Stimulated activated CD8-positive, alpha-beta memory T cell treated with anti-CD3 and anti-CD28 coated beads, Interleukin-4, amount 100 ng/mL, for 48 hours (primary cell): ENCODE measurements around the gene DCP1B.
"Not testable (repeated sequence)": the region's sequence is repeated elsewhere in the genome, so short reads cannot be mapped to it uniquely, and the experiment has no call there.

Experiments used
- DNase-seq: peaks from one replicate; pipeline ENCODE4 v3.0.0-alpha.2; 2020

Gene DCP1B

DNA sequence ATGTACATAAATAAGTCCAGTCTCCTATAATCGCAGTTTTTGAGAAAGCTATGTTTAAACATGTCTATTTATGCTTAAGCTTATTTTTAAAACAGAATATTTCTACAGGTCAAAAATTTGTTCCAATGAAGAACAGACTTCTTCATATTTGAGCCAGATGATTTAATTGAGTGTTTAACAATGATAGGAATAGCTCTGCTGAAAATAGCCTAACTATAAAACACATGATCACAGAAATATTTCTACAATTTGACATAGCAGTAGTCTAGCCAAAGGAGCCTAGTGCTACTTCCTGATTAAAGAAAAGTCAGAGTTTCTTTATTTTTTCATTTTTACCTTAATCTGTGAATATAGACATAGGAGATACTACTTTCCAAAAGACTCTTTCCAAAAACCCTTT, 29.4 kb downstream of the DCP1B start:
- DNase-seq, result no peak

- DNase-seq, result no peak
These were observed 31.4 kb downstream of the DCP1B start for GRCh38 chr12:1972856-1973317.

- DNase-seq, result no peak
These were observed 32.0 kb downstream of the DCP1B start for GRCh38 chr12:1972260-1972659.

GRCh38 chr12:1970331-1970900, 33.8 kb downstream of the DCP1B start:
- no peak for DNase-seq

DNA sequence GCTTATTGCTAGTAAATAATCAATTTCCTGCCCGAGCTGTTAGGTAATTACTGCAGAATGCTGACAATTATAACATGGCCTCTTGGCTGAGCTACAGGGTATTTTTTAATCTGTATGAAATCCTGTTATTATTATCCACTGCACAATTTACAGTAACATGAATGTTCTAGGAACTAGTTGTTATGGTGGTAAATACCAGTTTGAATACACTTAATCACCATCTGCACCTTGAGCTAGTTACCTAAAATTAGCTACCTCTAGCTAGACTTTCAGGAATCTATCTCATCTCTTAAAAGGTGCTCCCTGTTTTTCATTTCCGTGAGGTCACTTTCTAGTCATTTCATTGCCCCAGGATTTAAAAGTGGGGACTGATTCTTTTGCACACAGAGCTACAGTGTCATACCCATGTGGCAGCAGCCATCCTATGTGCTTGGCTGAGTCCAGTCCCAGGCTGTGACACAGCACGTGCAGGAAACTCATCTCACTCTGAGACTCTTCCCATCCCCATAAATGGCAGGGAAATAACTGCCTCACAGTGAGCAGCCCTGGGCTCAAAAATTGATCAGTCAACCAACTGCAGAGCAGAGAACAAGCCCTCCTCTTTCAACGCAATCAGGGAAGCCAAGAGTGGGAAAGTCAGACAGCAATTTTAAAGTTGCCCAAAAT, 37.6 kb downstream of the DCP1B start:
- no peak for DNase-seq

DNA sequence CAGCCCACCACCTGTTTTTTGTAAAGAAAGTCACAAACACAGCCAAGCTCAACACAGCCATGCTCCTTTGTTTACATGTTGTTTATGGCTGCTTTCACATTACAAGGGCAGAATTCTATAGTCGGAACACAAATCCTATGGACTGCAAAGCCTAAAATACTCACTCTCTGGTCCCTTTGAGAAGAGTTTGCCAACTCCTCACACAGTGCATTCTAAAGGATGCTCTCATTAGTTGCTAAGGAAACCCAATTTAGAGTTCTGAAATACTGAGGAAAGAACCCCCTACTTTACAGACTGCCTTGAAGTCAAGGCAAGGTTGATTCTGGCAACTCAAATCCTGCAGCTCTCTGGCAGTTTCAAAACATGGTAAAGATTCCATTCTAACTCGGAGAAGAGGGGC, 38.3 kb downstream of the DCP1B start:
- no peak for DNase-seq

DNA sequence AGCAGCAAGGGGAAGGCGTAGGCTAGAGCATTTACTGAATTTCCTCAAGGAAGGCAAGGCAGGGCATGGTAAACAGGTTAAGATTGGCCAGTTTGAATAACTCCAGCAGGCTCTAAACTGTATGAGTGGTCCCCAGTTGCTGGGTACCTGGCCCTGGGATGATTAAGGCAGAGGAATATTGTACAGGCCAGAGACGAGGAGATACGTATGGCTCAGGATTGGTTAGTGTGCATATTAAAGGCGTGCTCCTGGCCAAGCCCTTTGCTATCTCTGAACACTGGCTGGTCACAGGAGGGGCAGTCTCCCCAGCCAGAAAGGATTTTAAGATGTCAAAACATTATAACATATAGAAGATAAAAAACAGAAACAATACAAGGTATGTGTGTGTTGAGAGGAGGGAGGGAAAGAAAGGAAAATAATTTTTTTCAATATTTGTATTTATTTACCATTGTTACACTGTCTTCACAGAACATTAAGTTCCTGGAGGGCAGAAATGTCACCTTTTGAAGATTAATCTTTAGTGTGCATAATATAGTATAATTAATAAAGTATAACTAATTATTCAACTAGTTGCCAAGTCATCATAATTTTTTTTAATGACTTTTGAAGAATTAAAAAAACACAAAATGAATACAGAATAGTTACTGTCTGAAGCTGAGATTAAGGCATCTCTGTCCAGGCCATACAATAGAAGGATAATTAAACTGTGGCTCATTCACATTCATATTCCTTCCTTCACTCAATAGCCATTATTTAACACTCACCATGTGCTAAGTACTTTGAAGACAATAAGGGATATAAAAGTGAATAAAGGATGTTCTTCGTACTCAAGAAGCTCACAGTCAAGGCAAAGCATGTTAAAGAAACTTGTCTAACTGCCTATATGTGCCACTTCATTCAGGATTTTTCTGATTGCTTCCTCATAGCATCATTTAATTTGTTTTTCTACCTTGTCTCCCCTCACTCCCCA, 41.9 kb downstream of the DCP1B start:
- no peak for DNase-seq

DNA sequence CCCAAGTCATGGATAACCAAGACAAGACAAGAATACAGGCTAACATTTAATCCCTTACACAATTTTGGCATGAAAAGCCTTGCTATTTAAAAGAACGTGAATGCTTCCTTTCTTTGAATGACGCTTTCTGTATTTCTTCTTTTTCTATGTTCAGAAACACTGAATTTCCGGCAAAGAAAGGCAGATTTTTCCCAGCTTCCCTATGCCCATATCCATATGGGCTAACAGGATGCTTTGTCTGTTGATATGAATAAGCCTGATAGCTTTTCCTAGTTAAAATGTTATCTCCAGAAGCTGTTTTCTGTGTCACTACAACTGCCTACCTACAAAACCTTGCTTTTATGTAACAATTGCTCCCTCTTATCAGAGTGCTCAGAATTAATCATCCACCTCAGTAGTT, 47.5 kb downstream of the DCP1B start:
- no peak for DNase-seq

- no peak for DNase-seq
These were observed 54.3 kb downstream of the DCP1B start for GRCh38 chr12:1949771-1950470.

GRCh38 chr12:1948883-1949282, 55.4 kb downstream of the DCP1B start:
- no peak for DNase-seq

- no peak for DNase-seq
These were observed 57.2 kb downstream of the DCP1B start for GRCh38 chr12:1947081-1947480.

DNA sequence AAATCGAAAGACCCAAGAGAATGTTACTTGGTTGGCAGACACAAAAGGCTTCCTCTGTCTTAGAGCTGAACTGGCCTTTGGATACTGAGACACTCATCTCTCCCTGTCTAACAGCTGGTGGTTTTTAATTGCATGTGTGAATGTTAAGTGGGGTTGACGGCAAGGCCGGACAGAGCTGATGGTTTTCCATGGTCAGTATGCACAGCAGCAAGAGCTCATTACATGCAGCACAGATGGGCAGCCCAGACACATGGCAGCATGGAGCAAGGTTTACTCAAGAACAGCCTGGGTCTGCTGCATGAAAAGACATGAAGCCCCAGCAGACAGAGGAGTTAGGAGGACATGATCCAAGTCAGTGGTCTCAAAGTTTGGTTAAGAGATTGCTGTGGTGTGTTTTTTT, 58.0 kb downstream of the DCP1B start:
- no peak for DNase-seq

- not testable (repeated sequence) for DNase-seq
These were observed 58.8 kb downstream of the DCP1B start for GRCh38 chr12:1945502-1945901.

DNA sequence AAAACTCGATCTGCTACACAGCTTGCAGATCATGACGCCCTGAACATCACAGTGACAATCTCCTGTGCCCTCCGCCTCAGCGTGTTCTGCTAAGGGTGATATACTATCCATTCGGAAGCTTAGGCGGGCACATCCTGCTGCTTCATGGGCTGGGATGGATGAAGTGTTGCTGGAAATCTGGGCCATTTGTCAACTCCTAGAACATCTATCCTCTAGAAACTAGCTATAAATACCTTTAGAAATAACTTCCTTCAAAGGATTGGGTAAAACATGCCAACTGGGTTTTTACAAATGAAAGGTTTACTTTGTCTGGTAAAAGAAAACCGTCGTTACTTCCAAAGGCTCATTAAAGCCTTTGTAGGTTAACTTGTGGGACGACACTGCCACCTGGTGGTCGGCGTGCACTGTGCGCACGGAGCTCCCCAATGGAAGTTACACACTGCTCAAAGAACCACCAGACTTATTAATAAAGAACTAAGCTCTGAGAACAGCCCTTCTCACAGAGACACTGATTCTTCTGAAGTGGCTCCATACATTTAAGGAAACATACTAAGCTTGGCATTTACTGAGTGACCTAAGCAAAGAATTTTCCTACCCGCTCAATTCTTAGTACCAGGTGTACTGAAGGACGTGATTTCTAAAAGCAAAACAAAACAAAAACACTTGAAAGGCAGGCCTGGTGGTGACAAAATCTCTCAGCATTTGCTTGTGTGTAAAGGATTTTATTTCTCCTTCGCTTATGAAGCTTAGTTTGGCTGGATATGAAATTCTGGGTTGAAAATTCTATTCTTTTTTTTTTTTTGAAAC, 64.3 kb downstream of the DCP1B start:
- peak; percentile 95 for DNase-seq

- DNase-seq, result no peak
These were observed 64.9 kb downstream of the DCP1B start for GRCh38 chr12:1939331-1939730.

DNA sequence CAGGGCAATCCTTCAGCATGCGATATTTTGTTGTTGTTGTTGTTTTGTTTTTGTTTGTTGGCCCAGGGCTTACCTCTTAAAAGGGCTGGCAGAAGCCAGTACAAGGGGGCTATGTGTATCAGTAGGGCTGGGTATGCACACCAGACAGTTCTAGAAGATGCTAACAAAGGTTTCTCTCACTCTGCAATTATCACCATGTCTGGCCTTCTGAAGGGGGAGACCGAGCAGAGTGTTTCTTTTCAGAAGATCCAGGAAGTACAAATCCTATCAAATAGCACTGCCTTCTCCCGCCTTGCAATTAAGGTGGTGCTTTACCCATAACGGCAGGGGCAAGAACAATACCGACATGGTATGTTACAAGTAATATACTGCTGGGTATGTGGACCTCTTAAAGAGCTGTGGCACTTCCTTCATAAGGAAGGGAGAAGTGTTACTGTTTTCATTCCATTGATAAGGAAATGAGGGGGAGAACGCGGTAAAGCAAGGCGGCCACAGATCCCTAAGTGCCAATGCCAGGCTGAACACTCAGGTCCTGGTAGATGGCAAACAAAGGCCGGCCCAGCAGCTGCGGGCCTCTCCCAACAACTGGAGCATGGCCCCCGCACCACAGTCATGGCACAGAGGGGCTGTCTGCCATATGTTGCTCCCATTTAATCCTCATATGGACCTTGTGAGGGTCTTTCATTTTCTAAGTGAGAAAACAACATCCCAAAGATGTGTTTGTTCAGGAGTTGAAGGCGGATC, 66.6 kb downstream of the DCP1B start:
- DNase-seq, result no peak

DNA sequence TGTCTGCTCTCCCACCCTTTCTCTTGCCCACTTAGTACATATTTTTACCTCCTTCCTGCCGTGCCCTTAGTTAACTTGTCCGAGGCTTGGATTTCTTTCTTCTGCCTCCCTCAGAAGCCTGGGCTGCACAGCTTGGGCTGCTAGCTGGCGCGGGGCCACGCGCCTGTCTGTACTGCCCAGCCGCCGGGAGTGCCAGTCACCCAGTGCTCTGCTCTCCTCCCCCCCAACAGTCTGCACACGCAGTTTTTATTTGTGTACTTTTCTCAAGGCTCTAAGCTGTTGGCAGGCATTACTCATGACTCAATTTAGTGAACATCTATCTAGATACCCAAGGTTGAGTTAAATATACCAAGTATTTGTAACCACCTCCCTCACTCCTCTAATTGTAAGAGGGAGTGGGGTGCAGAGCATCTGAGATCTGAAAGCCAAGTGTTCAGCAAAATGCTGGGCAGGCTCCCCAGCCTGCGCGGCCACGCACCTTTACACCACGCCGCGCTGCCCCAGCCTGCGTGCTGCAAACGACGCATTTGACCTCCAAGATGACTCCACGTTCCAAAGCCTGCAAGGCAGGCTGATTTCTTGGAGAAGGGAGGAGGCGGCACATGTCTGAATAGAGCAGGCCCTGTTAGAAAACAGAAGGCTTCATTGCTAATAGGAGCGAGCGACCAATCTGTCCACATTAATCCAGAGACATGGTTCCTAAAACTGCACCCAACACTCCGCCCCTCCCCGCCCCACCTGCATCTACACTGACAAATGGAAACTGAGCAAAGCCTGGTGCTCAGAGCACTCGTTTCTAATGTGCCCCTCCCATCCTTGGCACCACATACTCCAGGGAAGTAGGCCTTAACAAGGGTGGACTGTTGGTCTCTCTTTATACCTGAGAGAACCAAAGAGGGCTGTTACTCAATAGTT, 67.6 kb downstream of the DCP1B start:
- no peak for DNase-seq

DNA sequence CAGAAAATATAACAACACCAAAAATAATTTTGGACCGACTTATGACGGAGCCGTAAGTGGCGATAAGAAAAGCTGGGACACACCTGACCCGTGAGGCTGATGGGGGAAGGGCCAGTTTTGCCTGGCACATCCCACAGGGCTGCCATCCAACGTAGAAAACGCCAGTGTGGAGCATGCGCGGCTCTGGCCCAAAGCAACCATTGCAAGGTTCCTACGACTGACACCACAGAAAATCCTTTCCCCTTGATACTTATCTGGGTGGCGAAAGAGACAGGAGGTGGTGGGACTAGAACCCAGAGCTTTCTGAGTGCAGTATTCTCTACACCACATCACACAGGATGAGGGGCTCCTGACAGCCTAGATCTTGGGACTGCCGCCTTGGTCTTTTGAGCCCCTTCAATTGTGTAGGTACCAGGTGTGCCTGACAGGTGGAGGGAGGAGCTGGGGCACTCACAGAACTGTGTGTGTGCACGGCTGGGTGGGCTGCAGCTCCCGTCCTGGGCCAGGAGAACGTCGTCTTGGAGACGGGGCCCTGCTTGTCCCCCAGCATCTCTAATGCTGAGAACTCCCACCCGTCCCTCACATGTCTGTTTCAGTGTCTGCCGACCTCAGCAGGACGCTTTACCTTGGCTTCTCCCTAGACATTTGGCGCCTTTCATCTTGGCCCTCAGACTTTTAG, 68.4 kb downstream of the DCP1B start:
- DNase-seq, result no peak

- DNase-seq, result no peak
These were observed 69.0 kb downstream of the DCP1B start for GRCh38 chr12:1935242-1935641.

DNA sequence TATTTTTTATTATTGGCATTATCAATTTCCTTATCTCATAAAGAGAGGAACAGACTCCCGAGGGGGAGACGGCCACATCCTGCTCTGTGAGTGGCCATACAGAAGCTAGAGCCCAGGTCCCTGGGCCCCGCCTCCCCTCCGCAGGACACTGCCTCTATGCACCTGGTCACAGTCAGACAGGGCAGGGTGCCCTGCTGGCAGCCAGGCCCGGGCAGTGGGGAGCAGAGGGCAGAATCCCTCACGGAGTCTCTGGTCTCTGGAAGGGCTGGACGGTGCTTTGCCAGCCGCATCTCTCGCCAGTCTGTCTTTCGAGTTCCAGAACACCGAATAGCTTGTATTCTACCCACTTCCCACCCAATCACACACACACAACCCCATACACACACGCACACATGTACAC, 69.4 kb downstream of the DCP1B start:
- DNase-seq, result peak; percentile 10
